GM12878 (cell line): ENCODE data around the gene C15orf62. TPM values are rescaled to one million over a fixed set of nuclear protein-coding genes. Genes with fewer than 3 reads are reported as not detected.
A peak's percentile ranks its signal among the peaks of the same experiment; 100 is the strongest.

Source experiments
- ATAC-seq: fragments of 200-7000 bp; cut with Tn5 transposase; 3 replicates; pipeline ENCODE4 v1.9.1; 2020; ENCODE audit warnings: mild to moderate bottlenecking, moderate library complexity
- BruUV-seq: library from RNA; stranded (reverse); fragments of 400-500 nt; replicated peaks from 2 replicates; lab custom pipeline; 2021; lab: Mats Ljungman, UMichigan
- CTCF ChIA-PET: fragments of 300-600 bp; sonication (Branson Sonifier 250); formaldehyde crosslinking; extraction: SDS; loops from one replicate; lab custom pipeline; 2021; ENCODE audit warnings: inconsistent platforms; lab: Yijun Ruan, JAX
- POLR2A ChIA-PET: fragments of 350-600 bp; formaldehyde crosslinking; extraction: SDS; loops from one replicate; lab custom pipeline; 2021; ENCODE audit warnings: inconsistent platforms; lab: Charles Lee
- RAD21 ChIA-PET: fragments of 300-600 bp; sonication (Branson Sonifier 250); formaldehyde crosslinking; loops from one replicate; lab custom pipeline; 2023; ENCODE audit warnings: antibody characterized with exemption; ENCODE audit not compliant: unreplicated experiment; lab: Charles Lee
- SMC1A ChIA-PET: fragments of 300-600 bp; sonication (Branson Sonifier 250); formaldehyde crosslinking; loops from one replicate; lab custom pipeline; 2023; ENCODE audit not compliant: unreplicated experiment, uncharacterized antibody; lab: Charles Lee
- DNase-seq: peaks from one replicate; pipeline ENCODE4 v3.0.0-alpha.2; 2011; ENCODE audit warnings: low read depth, low spot score
- FAIRE-seq: peaks from 3 replicates; lab custom pipeline; 2011; peaks lifted over from hg19 to GRCh38; lab: Jason Lieb, UNC
- H2AFZ ChIP-seq: 2 replicates; pipeline ENCODE4 v1.6.0; 2011; ENCODE audit warnings: low read depth, low read length, control low read depth; ENCODE audit not compliant: control insufficient read depth
- H3K27ac ChIP-seq: 2 replicates; pipeline ENCODE4 v1.5.1; 2011; ENCODE audit warnings: control low read depth; ENCODE audit not compliant: control insufficient read depth, insufficient read depth
- H3K27me3 ChIP-seq, 2 experiments: replicated peaks in 1 of 2; 2 replicates each; pipeline versions ENCODE4 v1.6.0 to v1.6.1; 2011; ENCODE audit warnings: low read length in 1 of 2; ENCODE audit not compliant: control insufficient read depth in 2 of 2, insufficient read depth in 2 of 2
- H3K36me3 ChIP-seq, 2 experiments: 2 replicates each; pipeline ENCODE4 v1.5.1; 2011; ENCODE audit warnings: low read length in 1 of 2; ENCODE audit not compliant: control insufficient read depth in 2 of 2, insufficient read depth in 2 of 2
- H3K4me1 ChIP-seq: 2 replicates; pipeline ENCODE4 v1.6.1; 2011; ENCODE audit warnings: mild to moderate bottlenecking, low read length, moderate library complexity, mixed read lengths; ENCODE audit not compliant: control insufficient read depth, insufficient read depth
- H3K4me2 ChIP-seq: 2 replicates; pipeline ENCODE4 v1.6.0; 2011; ENCODE audit warnings: control low read depth; ENCODE audit not compliant: control insufficient read depth, insufficient read depth
- H3K4me3 ChIP-seq: fragments of 200-600 bp; sonication (generic); 2 replicates; pipeline ENCODE4 v1.5.1; 2016
- H3K79me2 ChIP-seq: 2 replicates; pipeline ENCODE4 v1.6.0; 2011; ENCODE audit warnings: low read length; ENCODE audit not compliant: control insufficient read depth, insufficient read depth
- H3K9ac ChIP-seq: 2 replicates; pipeline ENCODE4 v1.8.0; 2011; ENCODE audit warnings: low read length, control low read depth, mixed read lengths; ENCODE audit not compliant: control insufficient read depth, insufficient read depth
- H3K9me3 ChIP-seq: replicated peaks from 3 replicates; pipeline ENCODE4 v1.5.1; 2011; ENCODE audit warnings: mild to moderate bottlenecking, low read length; ENCODE audit not compliant: control insufficient read depth, insufficient read depth
- H4K20me1 ChIP-seq: 2 replicates; pipeline ENCODE4 v1.6.0; 2011; ENCODE audit not compliant: control insufficient read depth, insufficient read depth
- BCL3 ChIP-seq: IDR thresholded peaks from 2 replicates; pipeline ENCODE4 v1.6.1; 2011; ENCODE audit warnings: borderline replicate concordance, low read depth, mild to moderate bottlenecking, moderate library complexity, low read length; ENCODE audit not compliant: insufficient read depth, poor library complexity, severe bottlenecking
- CREM ChIP-seq: IDR thresholded peaks from 2 replicates; pipeline ENCODE4 v1.6.1; 2014; ENCODE audit warnings: antibody characterized with exemption, low read depth
- FOS ChIP-seq: IDR thresholded peaks from 3 replicates; pipeline ENCODE4 v1.6.1; 2011; ENCODE audit warnings: borderline replicate concordance; ENCODE audit not compliant: insufficient read length; ENCODE audit errors: extremely low read depth
- GATAD2B ChIP-seq: fragments of 450-650 bp; conservative IDR thresholded peaks from 2 replicates; pipeline ENCODE4 v1.6.1; 2017; ENCODE audit warnings: low read depth, mild to moderate bottlenecking, moderate library complexity
- HSF1 ChIP-seq: fragments of 150-350 bp; IDR thresholded peaks from 2 replicates; pipeline ENCODE4 v1.6.1; 2014; ENCODE audit warnings: mild to moderate bottlenecking, low read depth, low read length
- KDM1A ChIP-seq: fragments of 200-600 bp; sonication (generic); IDR thresholded peaks from 2 replicates; pipeline ENCODE4 v1.6.1; 2016; ENCODE audit warnings: borderline replicate concordance
- KLF5 ChIP-seq: fragments of 450-650 bp; IDR thresholded peaks from 2 replicates; pipeline ENCODE4 v1.6.1; 2014; ENCODE audit warnings: mild to moderate bottlenecking; ENCODE audit not compliant: partially characterized antibody
- MTA3 ChIP-seq: IDR thresholded peaks from 2 replicates; pipeline ENCODE4 v1.6.1; 2012; ENCODE audit warnings: low read length, inconsistent platforms, borderline replicate concordance
- PAX5 ChIP-seq: IDR thresholded peaks from 2 replicates; pipeline ENCODE4 v1.6.1; 2011; ENCODE audit warnings: low read depth, low read length, borderline replicate concordance
- PBX3 ChIP-seq: IDR thresholded peaks from 2 replicates; pipeline ENCODE4 v1.6.1; 2011; ENCODE audit warnings: mild to moderate bottlenecking, low read depth, low read length, moderate library complexity; ENCODE audit not compliant: insufficient replicate concordance
- RAD21 ChIP-seq: IDR thresholded peaks from 2 replicates; pipeline ENCODE4 v1.6.1; 2011; ENCODE audit warnings: mild to moderate bottlenecking, low read depth, low read length, moderate library complexity; ENCODE audit not compliant: insufficient read depth
- STAT3 ChIP-seq: IDR thresholded peaks from 2 replicates; pipeline ENCODE4 v1.6.1; 2011; ENCODE audit warnings: low read depth, low read length, improper control_type of control experiment
- WRNIP1 ChIP-seq: IDR thresholded peaks from 2 replicates; pipeline ENCODE4 v1.6.1; 2011; ENCODE audit warnings: low read depth, low read length, improper control_type of control experiment, borderline replicate concordance
- YY1 ChIP-seq: IDR thresholded peaks from 2 replicates; pipeline ENCODE4 v1.6.1; 2011; ENCODE audit warnings: low read depth, mild to moderate bottlenecking, low read length
- WGBS: methylation state at CpG from one replicate; pipeline ENCODE4 v1.1.6; 2016; ENCODE audit warnings: low lambda C conversion rate; ENCODE audit not compliant: insufficient replicate concordance, insufficient coverage; ENCODE audit errors: missing lambda C conversion rate; 5-methylcytosine and 5-hydroxymethylcytosine counted together
- in situ Hi-C: fragments of 300-500 bp; cut with MboI; formaldehyde crosslinking; loops from 9 replicates; pipeline ENCODE4 v1.14.3; 2018; ENCODE audit warnings: mixed read lengths
- intact Hi-C: fragments of 100-400 bp; cut with micrococcal nuclease; formaldehyde crosslinking; loops from one replicate; pipeline ENCODE4 v1.14.2; 2022; ENCODE audit not compliant: unreplicated experiment
- polyA plus RNA-seq, 11 experiments: library from polyadenylated mRNA; depleted of rRNA in 4 of 11; unstranded in 6 of 11; stranded (reverse) in 5 of 11; fragments of >200 nt; fragmentation: Nextera tagmentation in 4 of 11; fragmentation: Illumina TruSeq in 1 of 11; extraction: Ambion mirVana in 4 of 11; extraction: Trizol in 1 of 11; gene quantifications; 1 replicate in 1 of 11; 2 replicates in 10 of 11; pipeline versions ENCODE4 v1.2.1 to v1.2.3, GENCODE V29; 2011 to 2016; ENCODE audit warnings: inconsistent platforms in 2 of 11, missing spikeins in 2 of 11, low read depth in 1 of 11
- total RNA-seq, 4 experiments: library from RNA; depleted of rRNA in 3 of 4; stranded (reverse); fragments of >200 nt in 3 of 4; fragmentation: Illumina TruSeq in 1 of 4; extraction: Trizol in 1 of 4; gene quantifications; 2 replicates each; pipeline versions ENCODE4 v1.2.1 to v1.2.3, GENCODE V29; 2013 to 2021

Gene C15orf62
- total and polyA plus RNA-seq, 10 of the 15 experiments (the other 5 are each of a cell fraction or from before 2014, with no cell fraction given): 0.06 to 0.68 (median 0.40) TPM; not detected in 1

- RAD21 ChIA-PET: interaction anchor here (0.8 to 3.3 kb wide), 11 partner anchors 21 to 87 kb away, joined by 3 to 19 read pairs (median 4); partner anchors contain the start of genes PPP1R14D, RHOV, SPINT1 and VPS18
- TF ChIP-seq STAT3: no peak
- peak; percentile 87; the same call in 1 of the 2 replicates for TF ChIP-seq CREM
- TF ChIP-seq KLF5: peak; percentile 70
- no peak for TF ChIP-seq WRNIP1
- no peak for TF ChIP-seq PBX3
- no peak for TF ChIP-seq BCL3
- TF ChIP-seq RAD21: no peak
- TF ChIP-seq MTA3: no peak
- no peak for TF ChIP-seq FOS
- TF ChIP-seq PAX5: peak; percentile 100
- TF ChIP-seq YY1: peak; percentile 84
- no peak for TF ChIP-seq KDM1A
- no peak for TF ChIP-seq HSF1
- peak; percentile 57; the same call in 1 of the 2 replicates for TF ChIP-seq GATAD2B
Observed at GRCh38 chr15:40807028-40807887, 37.5 kb downstream of the C15orf62 start, which contains the start of the genes DNAJC17 and ZFYVE19. Gene DNAJC17, minus strand, starts transcription at chr15:40807473. Its CDS starts 27 bp downstream, at chr15:40807446. Gene ZFYVE19, plus strand, starts transcription at chr15:40807089. Its CDS starts 501 bp downstream, at chr15:40807590.

More at GRCh38 chr15:40807028-40807887, 37.5 kb downstream of the C15orf62 start, which contains the start of the genes DNAJC17 and ZFYVE19:
- ChIA-PET CTCF (interaction anchor here (0.6 to 3.7 kb wide), 6 partner anchors 14 to 709 kb away, joined by 3 to 19 read pairs (median 6); no protein-coding TSS in a partner anchor), POLR2A (interaction anchor here (0.8 to 2.3 kb wide), 10 partner anchors 13 to 242 kb away, joined by 3 to 10 read pairs (median 4); partner anchors contain the start of genes CCDC32, RAD51, RHOV and VPS18), SMC1A (interaction anchor here (0.7 to 2.1 kb wide), 7 partner anchors 40 to 113 kb away, joined by 3 to 6 read pairs (median 4); no protein-coding TSS in a partner anchor)
- Histone ChIP-seq H3K27me3 (no peaks in the 10 kb centered on the region), H3K4me2 (peak within 1 kb of the TSS; percentile 100), H3K4me3 (peak within 1 kb of the TSS; percentile 79), H3K9ac (peak within 1 kb of the TSS; percentile 94), H3K36me3 (peaks cover 0 to 3% of the 10 kb centered on the region in 2 experiments; a peak in 2 of 4 replicates), H3K27ac (peak within 1 kb of the TSS; percentile 98), H3K79me2 (peaks cover 22% of the 10 kb centered on the region), H2AFZ (peak within 1 kb of the TSS; percentile 100), H4K20me1 (no peaks in the 10 kb centered on the region), H3K9me3 (no peaks in the 10 kb centered on the region), H3K4me1 (peaks cover 15% of the 10 kb centered on the region; the same call in 1 of the 2 replicates)
- WGBS: 1% methylated on average over 63 of the region's 64 CpGs
- ATAC-seq (peak; percentile 97), DNase-seq (peak; percentile 93), FAIRE-seq (peak; percentile 61)
- in situ Hi-C loops (no loop called here), intact Hi-C loops (loop anchor here (5.0 kb wide), 1 partner anchor 40 kb away; no protein-coding TSS in a partner anchor)
- no TSS peak for BruUV-seq
